Right lobe of liver (tissue), 6 donors: Measurements from ENCODE around the gene PTCH1. TPM values are rescaled to one million over a fixed set of nuclear protein-coding genes. Genes with fewer than 3 reads are reported as not detected.

Experiments
- ATAC-seq, 4 donors: fragments of 200-7000 bp; cut with Tn5 transposase; one replicate each; pipeline ENCODE4 v1.9.1; 2020; ENCODE audit warnings: mild to moderate bottlenecking in 4 of 4, moderate library complexity in 4 of 4
- DNase-seq, 3 donors: peaks; one replicate each; pipeline ENCODE4 v3.0.0-alpha.2; 2020
- H3K27ac ChIP-seq, 3 donors: fragments of 200-600 bp; one replicate each; pipeline ENCODE4 v1.8.0; 2022
- H3K27me3 ChIP-seq, 2 donors: fragments of 200-600 bp; one replicate each; pipeline ENCODE4 v1.8.0; 2022
- H3K36me3 ChIP-seq, 4 donors: fragments of 200-600 bp; sonication (generic) in 1 of 4; one replicate each; pipeline versions ENCODE4 v1.5.1 to v1.8.0; 2017 to 2022; ENCODE audit warnings: control low read depth in 1 of 4
- H3K4me1 ChIP-seq, 4 donors: fragments of 200-600 bp; sonication (generic) in 1 of 4; one replicate each; pipeline versions ENCODE4 v1.5.1 to v1.8.0; 2017 to 2022; ENCODE audit warnings: control low read depth in 1 of 4
- H3K4me3 ChIP-seq, 3 donors: fragments of 200-600 bp; one replicate each; pipeline ENCODE4 v1.8.0; 2022
- H3K9me3 ChIP-seq, 4 donors: fragments of 200-600 bp; sonication (generic) in 1 of 4; one replicate each; pipeline versions ENCODE4 v1.5.1 to v1.8.0; 2017 to 2022; ENCODE audit warnings: control low read depth in 1 of 4
- POLR2A ChIP-seq: fragments of 450-650 bp; IDR thresholded peaks from one replicate; pipeline ENCODE4 v1.6.1; 2017; ENCODE audit warnings: antibody characterized with exemption, mild to moderate bottlenecking
- WGBS: methylation state at CpG from one replicate; pipeline ENCODE4 v1.1.6; 2018; ENCODE audit warnings: low coverage, low lambda C conversion rate; ENCODE audit not compliant: insufficient coverage; ENCODE audit errors: missing lambda C conversion rate; 5-methylcytosine and 5-hydroxymethylcytosine counted together
- intact Hi-C, 2 donors: fragments of 100-400 bp; cut with DNase I; formaldehyde crosslinking; loops; one replicate each; pipeline versions ENCODE4 v1.11.2 to v1.14.1; 2022
- total RNA-seq, 6 experiments: library from RNA; depleted of rRNA in 2 of 6; stranded (reverse); fragments of >200 nt in 2 of 6; fragmentation: NEBNext Ultra II Directional in 3 of 6; extraction: Animal tissue kit (Norgen Biotek cat#: 25700) in 3 of 6; gene quantifications; one replicate each; pipeline versions ENCODE4 v1.1.0 to v1.2.4, GENCODE V29; 2016 to 2023
- TF ChIP-seq, protein P1 (sequence below), 4 donors: fragments of 200-600 bp in 3 of 4; fragments of 450-650 bp in 1 of 4; IDR thresholded peaks; one replicate each; pipeline versions ENCODE4 v1.5.1 to v1.8.0; 2016 to 2022; ENCODE audit warnings: antibody characterized with exemption in 4 of 4, mild to moderate bottlenecking in 2 of 4
- donor health status: DM: no; HTN: yes; CAD: no.
- donor health status: DM: no; HTN: no; CAD: no.
- donor health status: DM: no; HTN: no; CAD: no.
- donor health status: DM: no; HTN: yes; CAD: no.
- donor health status: DM: no; HTN: yes; CAD: no.

Gene PTCH1
- total RNA-seq, 6 experiments from 2014 or later: 2.0 to 8.3 (median 5.2) TPM

DNA sequence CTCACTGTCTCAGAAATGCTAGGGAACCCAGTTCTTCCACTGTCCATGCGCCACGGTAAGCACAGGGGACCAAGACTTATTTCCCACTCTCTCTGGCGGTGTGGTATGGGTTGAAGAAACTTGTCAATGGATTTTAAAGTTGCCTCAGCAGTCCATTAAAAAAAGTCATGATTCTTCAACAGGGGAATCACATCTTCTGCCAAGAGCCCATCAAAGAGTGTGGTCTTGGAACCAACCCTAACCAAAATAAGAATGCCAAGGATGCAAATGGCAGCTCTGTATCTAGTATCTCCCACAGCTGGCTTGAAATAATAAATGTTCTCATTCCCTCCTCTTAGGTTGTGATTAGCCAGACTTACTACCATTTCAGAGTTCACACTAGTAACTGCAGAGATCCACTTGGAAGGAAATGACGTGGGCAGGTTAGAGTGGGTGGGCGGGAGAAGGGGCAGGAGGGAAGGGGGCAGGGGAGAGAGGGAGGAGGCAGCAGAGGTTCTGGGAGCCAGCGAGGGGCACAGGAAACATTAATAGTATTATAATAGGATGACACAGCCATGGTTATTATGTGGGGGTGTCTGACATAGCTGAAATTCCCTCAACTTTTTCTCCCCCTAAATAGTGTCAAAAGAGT is 17.6 kb downstream of the PTCH1 start:
- no peak for DNase-seq
- Histone ChIP-seq H3K36me3 (no peaks in the 10 kb centered on the region), H3K4me3 (no peak overlapping the region), H3K27ac (no peak overlapping the region), H3K27me3 (no peaks in the 10 kb centered on the region), H3K4me1 (peaks cover 0 to 2% (median 0%) of the 10 kb centered on the region in 4 donors), H3K9me3 (no peaks in the 10 kb centered on the region)
- 75% methylated on average over 3 of the region's 6 CpGs for WGBS
- ATAC-seq: no peak
- TF ChIP-seq, protein P1, sequence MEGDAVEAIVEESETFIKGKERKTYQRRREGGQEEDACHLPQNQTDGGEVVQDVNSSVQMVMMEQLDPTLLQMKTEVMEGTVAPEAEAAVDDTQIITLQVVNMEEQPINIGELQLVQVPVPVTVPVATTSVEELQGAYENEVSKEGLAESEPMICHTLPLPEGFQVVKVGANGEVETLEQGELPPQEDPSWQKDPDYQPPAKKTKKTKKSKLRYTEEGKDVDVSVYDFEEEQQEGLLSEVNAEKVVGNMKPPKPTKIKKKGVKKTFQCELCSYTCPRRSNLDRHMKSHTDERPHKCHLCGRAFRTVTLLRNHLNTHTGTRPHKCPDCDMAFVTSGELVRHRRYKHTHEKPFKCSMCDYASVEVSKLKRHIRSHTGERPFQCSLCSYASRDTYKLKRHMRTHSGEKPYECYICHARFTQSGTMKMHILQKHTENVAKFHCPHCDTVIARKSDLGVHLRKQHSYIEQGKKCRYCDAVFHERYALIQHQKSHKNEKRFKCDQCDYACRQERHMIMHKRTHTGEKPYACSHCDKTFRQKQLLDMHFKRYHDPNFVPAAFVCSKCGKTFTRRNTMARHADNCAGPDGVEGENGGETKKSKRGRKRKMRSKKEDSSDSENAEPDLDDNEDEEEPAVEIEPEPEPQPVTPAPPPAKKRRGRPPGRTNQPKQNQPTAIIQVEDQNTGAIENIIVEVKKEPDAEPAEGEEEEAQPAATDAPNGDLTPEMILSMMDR (IDR thresholded peaks at IDR 0.05): no peak
- intact Hi-C loops: no loop called here

DNA sequence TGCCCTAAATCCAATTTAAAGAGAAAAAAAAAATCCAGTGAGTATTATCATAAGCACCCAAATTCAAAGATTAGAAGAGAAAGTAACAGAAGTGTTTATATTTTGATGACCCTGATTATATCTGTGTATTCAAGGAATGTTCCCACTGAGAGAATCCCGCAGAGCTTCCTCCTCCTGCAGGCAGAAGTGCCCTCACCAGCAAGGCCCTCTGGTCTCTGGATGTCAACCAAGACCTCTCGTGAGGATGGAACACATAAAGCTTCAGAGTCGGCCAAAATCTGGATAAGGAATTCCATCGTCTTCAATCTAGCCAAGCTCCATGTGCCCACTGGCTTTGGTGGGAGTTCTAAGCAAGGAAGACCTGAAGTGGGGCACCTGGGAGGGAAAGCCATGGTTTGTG is 18.1 kb downstream of the PTCH1 start:
- H3K27ac ChIP-seq: no peak overlapping the region
- H3K27me3 ChIP-seq: no peaks in the 10 kb centered on the region
- DNase-seq (no peak), ATAC-seq (no peak)
- WGBS: 89% methylated on average over 3 of the region's 4 CpGs
- no peaks in the 10 kb centered on the region for H3K36me3 ChIP-seq
- TF ChIP-seq, protein P1 (IDR thresholded peaks at IDR 0.05): no peak
- no peak for TF ChIP-seq POLR2A
- no peaks in the 10 kb centered on the region for H3K9me3 ChIP-seq
- no peaks in the 10 kb centered on the region for H3K4me1 ChIP-seq
- H3K4me3 ChIP-seq: no peak overlapping the region
- intact Hi-C loops: no loop called here

DNA sequence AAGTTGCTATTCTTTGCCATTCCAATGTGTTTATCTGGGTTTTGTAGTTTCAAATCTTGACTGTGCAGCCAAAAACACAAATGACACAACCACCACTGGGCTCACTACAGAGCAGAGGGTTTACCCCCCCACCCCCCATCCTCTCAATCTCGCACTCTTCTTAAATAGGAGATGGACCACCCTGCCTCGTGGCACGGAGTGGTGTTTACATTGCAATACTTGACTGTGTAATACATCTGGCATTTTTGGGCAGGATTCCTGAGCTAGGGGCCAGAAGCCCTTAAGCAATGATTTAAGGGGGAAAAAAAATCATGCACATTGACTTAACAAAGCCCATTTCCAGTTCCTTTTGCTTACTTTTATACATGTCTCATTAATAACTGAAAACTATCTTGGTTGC is 19.0 kb downstream of the PTCH1 start:
- TF ChIP-seq, protein P1 (IDR thresholded peaks at IDR 0.05): no peak
- TF ChIP-seq POLR2A: no peak
- H3K9me3 ChIP-seq: no peaks in the 10 kb centered on the region
- H3K36me3 ChIP-seq: no peaks in the 10 kb centered on the region
- no peaks in the 10 kb centered on the region for H3K4me1 ChIP-seq
- no peak overlapping the region for H3K27ac ChIP-seq
- no peak overlapping the region for H3K4me3 ChIP-seq
- 60% methylated on average over 3 of the region's 3 CpGs for WGBS
- intact Hi-C loops: no loop called here
- ATAC-seq: no peak
- H3K27me3 ChIP-seq: no peaks in the 10 kb centered on the region
- DNase-seq: no peak

DNA sequence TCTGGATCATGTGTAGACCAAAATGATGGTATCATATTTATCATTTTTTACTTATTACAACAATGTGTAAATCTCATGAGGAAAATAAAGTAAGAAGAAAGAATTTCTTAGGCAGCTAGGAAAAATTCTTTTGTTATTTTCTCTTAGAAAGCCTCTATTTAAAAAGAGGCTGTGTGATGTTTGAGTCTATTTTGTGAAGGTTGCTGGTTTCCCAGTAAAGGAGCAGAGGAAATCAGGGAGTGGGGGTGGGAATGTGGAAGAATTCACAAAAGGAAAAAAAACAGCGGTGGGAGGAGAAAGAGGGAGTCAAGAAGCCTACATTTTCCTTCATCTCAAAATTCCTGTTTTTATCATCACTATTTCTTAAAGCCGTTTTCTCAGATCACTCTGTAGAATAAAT is 20.1 kb downstream of the PTCH1 start:
- H3K9me3 ChIP-seq: no peaks in the 10 kb centered on the region
- no peak for ATAC-seq
- WGBS: 56% methylated on average over 2 of the region's 2 CpGs

More for the DNA sequence above, 20.1 kb downstream of the PTCH1 start:
- Histone ChIP-seq H3K4me1 (no peaks in the 10 kb centered on the region), H3K36me3 (no peaks in the 10 kb centered on the region), H3K27me3 (no peaks in the 10 kb centered on the region), H3K4me3 (no peak overlapping the region), H3K27ac (no peak overlapping the region)
- TF ChIP-seq, protein P1 (IDR thresholded peaks at IDR 0.05): no peak
- TF ChIP-seq POLR2A: no peak
- DNase-seq: no peak
- intact Hi-C loops: no loop called here
